ENCODE measurements around the gene PFKFB4. TPM values are rescaled to one million over a fixed set of nuclear protein-coding genes. Genes with fewer than 3 reads are reported as not detected.

The PFKFB4 gene
- polyA plus RNA-seq, 2 donors = 3.8 to 9.2 TPM

DNA sequence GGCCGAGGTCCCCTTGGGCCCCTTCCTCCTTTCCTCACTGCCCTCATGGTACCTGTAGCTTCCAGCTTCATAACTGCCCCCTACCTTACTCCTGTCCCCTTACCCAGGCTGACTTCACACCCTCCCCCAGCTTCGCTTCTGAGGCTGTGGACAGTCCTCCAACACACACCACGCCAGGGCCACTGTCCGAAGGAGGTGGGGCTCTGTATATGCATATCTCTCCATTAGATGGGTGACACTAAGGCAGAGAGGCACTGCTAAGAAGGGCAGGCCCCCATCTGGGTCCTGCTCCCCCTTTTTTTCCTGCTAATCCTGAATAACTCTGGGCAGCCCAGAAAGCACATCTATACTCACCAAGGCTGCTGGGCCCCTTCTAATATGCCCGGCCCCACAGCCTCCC lies 39.6 kb upstream of the PFKFB4 start:
- peak overlapping the region; percentile 7 to 72 for H3K27ac ChIP-seq (ENCODE audit: low read depth in 2 of 2, low read length in 1 of 2)

DNA sequence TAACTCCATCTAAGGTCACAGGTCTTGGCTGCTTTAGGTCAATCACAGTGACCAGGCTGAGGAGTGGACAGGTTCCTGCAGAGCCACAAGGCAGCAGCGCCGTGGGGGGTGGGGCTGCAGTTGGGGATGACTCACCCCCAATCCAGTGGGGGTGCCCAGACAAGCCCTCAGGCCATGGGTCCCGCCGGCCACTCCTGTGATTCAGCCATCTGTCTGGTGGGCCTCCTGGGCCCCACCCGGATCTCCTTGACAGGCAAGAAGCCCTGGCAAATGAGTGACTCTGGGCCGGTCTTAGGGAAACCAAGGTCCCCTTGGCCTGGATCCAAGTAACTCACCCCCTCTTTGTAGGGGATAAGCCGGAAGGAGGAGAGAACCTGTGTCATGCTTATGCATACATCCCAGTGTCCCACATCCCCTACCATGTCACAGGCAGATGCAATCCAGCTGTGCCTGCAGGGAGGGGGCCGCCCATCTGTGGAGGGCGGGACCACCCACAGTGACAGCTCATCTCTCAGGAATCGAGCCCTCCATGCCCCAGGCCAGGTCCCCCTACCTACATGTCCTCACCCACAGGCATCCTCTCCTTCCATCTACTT lies 39.0 kb upstream of the PFKFB4 start:
- 13 to 22% methylated on average over 10 of the region's 10 CpGs for WGBS, 2 donors
- no peaks in the 10 kb centered on the region for H3K9me3 ChIP-seq (ENCODE audit: control insufficient read depth in 2 of 2, insufficient read depth in 1 of 2, low read depth in 1 of 2, low read length in 1 of 2)
- no peaks in the 10 kb centered on the region for H3K27me3 ChIP-seq (ENCODE audit: control insufficient read depth in 1 of 2, insufficient read depth in 2 of 2, low read length in 2 of 2)
- peak overlapping the region; percentile 6 to 72 for H3K27ac ChIP-seq (ENCODE audit: low read depth in 2 of 2, low read length in 1 of 2)
- peaks cover 2 to 49% of the 10 kb centered on the region in 2 donors for H3K4me1 ChIP-seq (ENCODE audit: control insufficient read depth in 2 of 2, insufficient read depth in 2 of 2, low read length in 1 of 2)
- no peak overlapping the region for H3K4me3 ChIP-seq (ENCODE audit: low read depth in 1 of 2, low read length in 2 of 2)
- peaks cover 13 to 28% of the 10 kb centered on the region in 2 donors for H3K36me3 ChIP-seq (ENCODE audit: control insufficient read depth in 2 of 2, insufficient read depth in 2 of 2, low read length in 1 of 2)

More for the DNA sequence above, 39.6 kb upstream of the PFKFB4 start:
- 78% methylated on average over 5 of the region's 5 CpGs for WGBS, 2 donors
- Histone ChIP-seq H3K27me3 (ENCODE audit: control insufficient read depth in 1 of 2, insufficient read depth in 2 of 2, low read length in 2 of 2) (no peaks in the 10 kb centered on the region), H3K4me1 (ENCODE audit: control insufficient read depth in 2 of 2, insufficient read depth in 2 of 2, low read length in 1 of 2) (peaks cover 2 to 52% of the 10 kb centered on the region in 2 donors), H3K4me3 (ENCODE audit: low read depth in 1 of 2, low read length in 2 of 2) (no peak overlapping the region), H3K9me3 (ENCODE audit: control insufficient read depth in 2 of 2, insufficient read depth in 1 of 2, low read depth in 1 of 2, low read length in 1 of 2) (no peaks in the 10 kb centered on the region), H3K36me3 (ENCODE audit: control insufficient read depth in 2 of 2, insufficient read depth in 2 of 2, low read length in 1 of 2) (peaks cover 17 to 33% of the 10 kb centered on the region in 2 donors)

- H3K4me3 ChIP-seq (ENCODE audit: low read depth in 1 of 2, low read length in 2 of 2) = peak within 1 kb of the TSS; percentile 23 to 54
- H3K36me3 ChIP-seq (ENCODE audit: control insufficient read depth in 2 of 2, insufficient read depth in 2 of 2, low read length in 1 of 2) = peaks cover 12 to 28% of the 10 kb centered on the region in 2 donors
- peak within 1 kb of the TSS; percentile 6 to 72 for H3K27ac ChIP-seq (ENCODE audit: low read depth in 2 of 2, low read length in 1 of 2)
- H3K27me3 ChIP-seq (ENCODE audit: control insufficient read depth in 1 of 2, insufficient read depth in 2 of 2, low read length in 2 of 2) = no peaks in the 10 kb centered on the region
- WGBS, 2 donors = 2 to 3% methylated on average over 15 to 35 of the region's 35 CpGs
- H3K9me3 ChIP-seq (ENCODE audit: control insufficient read depth in 2 of 2, insufficient read depth in 1 of 2, low read depth in 1 of 2, low read length in 1 of 2) = no peaks in the 10 kb centered on the region
- H3K4me1 ChIP-seq (ENCODE audit: control insufficient read depth in 2 of 2, insufficient read depth in 2 of 2, low read length in 1 of 2) = peaks cover 2 to 45% of the 10 kb centered on the region in 2 donors
Measured at GRCh38 chr3:48595075-48595525, 38.5 kb upstream of the PFKFB4 start, which contains the start of gene COL7A1. Gene COL7A1 (minus strand): TSS chr3:48595329. CDS start chr3:48595159, 170 bp downstream.

- Histone ChIP-seq H3K36me3 (ENCODE audit: control insufficient read depth in 2 of 2, insufficient read depth in 2 of 2, low read length in 1 of 2) (peaks cover 6 to 25% of the 10 kb centered on the region in 2 donors), H3K4me1 (ENCODE audit: control insufficient read depth in 2 of 2, insufficient read depth in 2 of 2, low read length in 1 of 2) (peaks cover 2 to 39% of the 10 kb centered on the region in 2 donors), H3K27ac (ENCODE audit: low read depth in 2 of 2, low read length in 1 of 2) (peak overlapping the region; percentile 6 to 31), H3K9me3 (ENCODE audit: control insufficient read depth in 2 of 2, insufficient read depth in 1 of 2, low read depth in 1 of 2, low read length in 1 of 2) (no peaks in the 10 kb centered on the region), H3K4me3 (ENCODE audit: low read depth in 1 of 2, low read length in 2 of 2) (peak overlapping the region; percentile 23 to 54), H3K27me3 (ENCODE audit: control insufficient read depth in 1 of 2, insufficient read depth in 2 of 2, low read length in 2 of 2) (no peaks in the 10 kb centered on the region)
- WGBS, 2 donors = 16 to 23% methylated on average over 34 to 39 of the region's 39 CpGs
Measured at GRCh38 chr3:48594417-48595049, 37.9 kb upstream of the PFKFB4 start.

- Histone ChIP-seq H3K4me3 (ENCODE audit: low read depth in 1 of 2, low read length in 2 of 2) (no peak overlapping the region), H3K36me3 (ENCODE audit: control insufficient read depth in 2 of 2, insufficient read depth in 2 of 2, low read length in 1 of 2) (peaks cover 0 to 29% of the 10 kb centered on the region in 2 donors)
- 75 to 87% methylated on average over 9 of the region's 9 CpGs for WGBS, 2 donors
Measured at GRCh38 chr3:48593337-48593736, 36.7 kb upstream of the PFKFB4 start.

GRCh38 chr3:48592519-48593087 lies 36.0 kb upstream of the PFKFB4 start:
- H3K27ac ChIP-seq (ENCODE audit: low read depth in 2 of 2, low read length in 1 of 2) = no peak overlapping the region
- H3K9me3 ChIP-seq (ENCODE audit: control insufficient read depth in 2 of 2, insufficient read depth in 1 of 2, low read depth in 1 of 2, low read length in 1 of 2) = no peaks in the 10 kb centered on the region
- H3K4me1 ChIP-seq (ENCODE audit: control insufficient read depth in 2 of 2, insufficient read depth in 2 of 2, low read length in 1 of 2) = peaks cover 0 to 30% of the 10 kb centered on the region in 2 donors
- peaks cover 0 to 32% of the 10 kb centered on the region in 2 donors for H3K36me3 ChIP-seq (ENCODE audit: control insufficient read depth in 2 of 2, insufficient read depth in 2 of 2, low read length in 1 of 2)
- 83 to 85% methylated on average over 21 of the region's 21 CpGs for WGBS, 2 donors
- no peaks in the 10 kb centered on the region for H3K27me3 ChIP-seq (ENCODE audit: control insufficient read depth in 1 of 2, insufficient read depth in 2 of 2, low read length in 2 of 2)
- no peak overlapping the region for H3K4me3 ChIP-seq (ENCODE audit: low read depth in 1 of 2, low read length in 2 of 2)

More at GRCh38 chr3:48593337-48593736, 36.7 kb upstream of the PFKFB4 start:
- Histone ChIP-seq H3K27ac (ENCODE audit: low read depth in 2 of 2, low read length in 1 of 2) (no peak overlapping the region), H3K9me3 (ENCODE audit: control insufficient read depth in 2 of 2, insufficient read depth in 1 of 2, low read depth in 1 of 2, low read length in 1 of 2) (no peaks in the 10 kb centered on the region), H3K4me1 (ENCODE audit: control insufficient read depth in 2 of 2, insufficient read depth in 2 of 2, low read length in 1 of 2) (peaks cover 0 to 36% of the 10 kb centered on the region in 2 donors), H3K27me3 (ENCODE audit: control insufficient read depth in 1 of 2, insufficient read depth in 2 of 2, low read length in 2 of 2) (no peaks in the 10 kb centered on the region)

DNA sequence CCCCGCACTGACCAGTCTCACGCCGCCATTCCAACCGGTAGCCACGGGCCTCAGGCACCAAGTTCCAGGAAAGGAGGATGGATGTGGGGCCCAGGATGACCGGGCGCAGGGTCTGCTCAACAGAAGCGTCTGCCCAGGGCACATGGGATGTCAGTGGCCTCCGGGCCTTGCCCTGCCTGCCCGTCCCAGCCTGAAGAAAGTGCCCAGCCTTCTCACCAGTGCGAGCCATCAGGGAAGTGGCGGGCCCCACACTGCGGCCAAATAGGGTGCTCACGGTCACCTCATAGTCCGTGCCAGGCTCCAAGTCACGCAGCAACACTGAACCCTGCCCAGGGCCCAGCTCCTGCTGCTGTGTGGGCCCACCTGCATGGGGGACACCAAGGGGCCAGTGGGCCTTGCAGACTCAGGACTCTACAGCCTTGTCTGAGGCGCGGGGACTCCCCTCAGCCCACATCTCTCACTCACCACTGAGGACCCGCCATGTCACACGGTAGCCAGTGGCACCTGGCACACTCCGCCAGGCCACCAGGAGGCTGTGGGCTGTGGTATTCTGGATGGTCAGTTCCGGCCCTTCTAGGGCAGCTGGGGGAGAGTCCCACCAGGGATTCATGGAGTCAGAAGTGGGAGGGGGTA lies 35.4 kb upstream of the PFKFB4 start:
- Histone ChIP-seq H3K27ac (ENCODE audit: low read depth in 2 of 2, low read length in 1 of 2) (no peak overlapping the region), H3K4me3 (ENCODE audit: low read depth in 1 of 2, low read length in 2 of 2) (no peak overlapping the region), H3K27me3 (ENCODE audit: control insufficient read depth in 1 of 2, insufficient read depth in 2 of 2, low read length in 2 of 2) (no peaks in the 10 kb centered on the region), H3K9me3 (ENCODE audit: control insufficient read depth in 2 of 2, insufficient read depth in 1 of 2, low read depth in 1 of 2, low read length in 1 of 2) (no peaks in the 10 kb centered on the region), H3K36me3 (ENCODE audit: control insufficient read depth in 2 of 2, insufficient read depth in 2 of 2, low read length in 1 of 2) (peaks cover 0 to 32% of the 10 kb centered on the region in 2 donors), H3K4me1 (ENCODE audit: control insufficient read depth in 2 of 2, insufficient read depth in 2 of 2, low read length in 1 of 2) (peaks cover 0 to 24% of the 10 kb centered on the region in 2 donors)
- WGBS, 2 donors = 87 to 91% methylated on average over 22 of the region's 22 CpGs

GRCh38 chr3:48591436-48591835 lies 34.8 kb upstream of the PFKFB4 start:
- H3K36me3 ChIP-seq (ENCODE audit: control insufficient read depth in 2 of 2, insufficient read depth in 2 of 2, low read length in 1 of 2) = peaks cover 0 to 33% of the 10 kb centered on the region in 2 donors
- no peak overlapping the region for H3K27ac ChIP-seq (ENCODE audit: low read depth in 2 of 2, low read length in 1 of 2)
- 85 to 87% methylated on average over 14 of the region's 14 CpGs for WGBS, 2 donors
- H3K27me3 ChIP-seq (ENCODE audit: control insufficient read depth in 1 of 2, insufficient read depth in 2 of 2, low read length in 2 of 2) = no peaks in the 10 kb centered on the region
- H3K4me1 ChIP-seq (ENCODE audit: control insufficient read depth in 2 of 2, insufficient read depth in 2 of 2, low read length in 1 of 2) = peaks cover 0 to 18% of the 10 kb centered on the region in 2 donors
- H3K9me3 ChIP-seq (ENCODE audit: control insufficient read depth in 2 of 2, insufficient read depth in 1 of 2, low read depth in 1 of 2, low read length in 1 of 2) = no peaks in the 10 kb centered on the region
- H3K4me3 ChIP-seq (ENCODE audit: low read depth in 1 of 2, low read length in 2 of 2) = no peak overlapping the region

- Histone ChIP-seq H3K4me1 (ENCODE audit: control insufficient read depth in 2 of 2, insufficient read depth in 2 of 2, low read length in 1 of 2) (peaks cover 0 to 5% of the 10 kb centered on the region in 2 donors), H3K9me3 (ENCODE audit: control insufficient read depth in 2 of 2, insufficient read depth in 1 of 2, low read depth in 1 of 2, low read length in 1 of 2) (no peaks in the 10 kb centered on the region), H3K36me3 (ENCODE audit: control insufficient read depth in 2 of 2, insufficient read depth in 2 of 2, low read length in 1 of 2) (peaks cover 0 to 39% of the 10 kb centered on the region in 2 donors), H3K27me3 (ENCODE audit: control insufficient read depth in 1 of 2, insufficient read depth in 2 of 2, low read length in 2 of 2) (no peaks in the 10 kb centered on the region), H3K27ac (ENCODE audit: low read depth in 2 of 2, low read length in 1 of 2) (no peak overlapping the region), H3K4me3 (ENCODE audit: low read depth in 1 of 2, low read length in 2 of 2) (no peak overlapping the region)
- 77 to 78% methylated on average over 15 of the region's 15 CpGs for WGBS, 2 donors
Measured at GRCh38 chr3:48588230-48588629, 31.6 kb upstream of the PFKFB4 start.
